NCI-H460 (cell line): ENCODE results near the gene COX7A2L. TPM values are rescaled to one million over a fixed set of nuclear protein-coding genes. Genes with fewer than 3 reads are reported as not detected.

ENCODE experiments used
- DNase-seq: peaks from one replicate; pipeline ENCODE4 v3.0.0-alpha.2; 2016; ENCODE audit warnings: low read depth; ENCODE audit errors: extremely low read depth
- total RNA-seq: library from RNA; depleted of rRNA; stranded (reverse); fragments of >200 nt; shearing (Covaris generic); gene quantifications from 2 replicates; pipeline ENCODE4 v1.2.3, GENCODE V29; 2014; rRNA removed

COX7A2L gene
- total RNA-seq, 1 experiment from 2014 or later = 294 TPM

DNA sequence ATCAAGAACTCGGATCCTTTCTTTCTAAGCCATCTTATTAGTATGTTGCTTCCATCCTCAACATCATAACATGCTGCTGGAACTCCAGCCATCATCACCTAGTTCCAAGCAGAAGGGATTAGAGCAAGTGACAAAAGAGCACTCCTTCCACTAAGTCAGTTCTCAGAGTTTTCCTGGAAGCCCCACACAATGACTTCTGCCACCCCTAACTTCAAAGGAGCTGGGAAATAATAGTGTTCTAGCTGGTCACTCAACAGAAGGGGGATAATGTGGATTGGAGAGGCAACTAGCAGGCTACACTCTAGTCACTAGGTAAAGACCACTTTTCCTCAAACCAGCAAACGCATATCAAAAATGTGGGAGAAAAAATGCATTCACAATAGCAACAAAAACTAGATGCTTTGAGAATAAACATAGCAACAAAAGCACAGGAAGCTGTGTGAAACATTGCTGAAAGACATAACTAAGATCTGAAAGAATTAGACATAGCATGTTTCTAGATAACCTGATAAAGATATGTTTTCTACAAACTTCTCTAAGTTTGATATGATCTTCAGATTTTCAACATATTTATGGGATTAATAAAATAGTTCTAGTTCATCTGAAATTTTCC lies 39.5 kb downstream of the COX7A2L start:
- no peak for DNase-seq

DNA sequence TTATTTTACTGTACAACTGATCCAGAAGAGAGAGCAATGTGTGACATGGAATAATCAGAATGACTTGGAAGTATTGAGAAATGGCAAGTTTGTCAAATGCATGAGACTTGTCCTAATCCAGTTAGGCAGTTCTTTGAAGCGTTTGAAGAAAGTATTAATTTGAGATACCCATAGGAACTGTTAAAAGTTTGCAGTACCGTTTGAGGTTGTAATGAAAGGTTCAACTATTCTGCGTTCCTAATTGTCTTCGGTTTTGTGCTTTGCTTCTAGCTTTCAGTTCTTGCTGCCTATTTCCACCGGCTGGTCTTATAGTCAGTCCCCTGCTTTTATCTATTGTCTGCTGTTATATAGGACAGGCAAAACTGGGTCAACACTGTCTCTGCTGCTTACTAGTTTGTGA lies 41.8 kb downstream of the COX7A2L start:
- DNase-seq = no peak

DNA sequence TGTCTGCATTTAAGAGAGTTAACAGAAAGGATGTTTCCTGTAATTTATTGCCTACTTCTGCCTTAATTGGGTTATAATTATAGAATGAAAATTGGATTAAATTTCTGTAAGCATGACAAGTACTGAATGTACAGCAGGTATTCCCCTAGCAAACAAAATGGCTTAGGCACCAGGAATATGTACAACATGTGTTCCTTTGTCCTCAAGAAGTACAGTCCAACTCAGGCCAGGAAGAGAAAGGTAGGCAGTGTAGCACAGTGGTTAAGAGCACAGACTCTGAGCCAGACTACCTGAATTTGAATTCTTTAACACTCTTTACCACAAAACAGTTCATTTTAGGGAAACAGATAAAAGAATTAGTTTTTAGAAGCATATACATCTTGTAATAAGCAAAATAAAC lies 43.1 kb downstream of the COX7A2L start:
- DNase-seq = no peak

DNA sequence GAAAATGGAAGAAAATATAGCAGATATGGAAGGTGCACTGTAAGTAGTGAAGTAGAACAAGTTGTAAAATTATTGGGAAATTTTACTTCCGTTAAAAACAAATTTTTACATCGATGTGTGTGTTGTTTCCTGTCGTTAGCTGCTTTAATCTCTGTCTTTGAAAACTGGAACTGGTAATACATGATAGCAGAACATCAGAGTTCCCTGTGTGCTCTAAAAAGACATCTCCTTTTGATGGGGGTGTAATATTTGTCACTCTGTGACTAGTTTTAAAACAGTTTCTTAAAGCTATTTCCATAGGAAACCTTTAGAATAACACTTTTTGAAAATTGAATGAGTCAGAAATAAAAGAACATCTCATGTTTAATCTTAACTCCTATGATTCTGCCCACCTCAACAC lies 43.5 kb downstream of the COX7A2L start:
- DNase-seq = no peak

DNA sequence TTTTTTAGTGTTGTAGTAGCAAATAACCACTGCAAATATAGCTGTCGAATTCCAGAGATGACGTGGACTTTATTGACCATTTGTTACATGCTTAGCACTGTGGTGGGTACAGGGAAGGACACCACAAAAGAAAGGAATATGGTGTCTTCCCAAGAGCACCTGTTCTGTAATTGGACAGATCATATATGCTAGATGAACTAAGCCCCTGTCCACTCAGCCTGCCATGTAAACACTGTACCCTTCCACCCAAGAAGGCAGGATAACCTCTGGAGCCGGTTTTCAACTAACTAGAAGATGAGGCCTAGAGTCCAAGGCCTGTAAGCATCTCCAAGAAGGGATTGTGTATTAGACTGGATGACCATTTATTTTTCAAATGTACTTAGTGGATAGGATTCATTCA lies 44.1 kb downstream of the COX7A2L start:
- DNase-seq = no peak

DNA sequence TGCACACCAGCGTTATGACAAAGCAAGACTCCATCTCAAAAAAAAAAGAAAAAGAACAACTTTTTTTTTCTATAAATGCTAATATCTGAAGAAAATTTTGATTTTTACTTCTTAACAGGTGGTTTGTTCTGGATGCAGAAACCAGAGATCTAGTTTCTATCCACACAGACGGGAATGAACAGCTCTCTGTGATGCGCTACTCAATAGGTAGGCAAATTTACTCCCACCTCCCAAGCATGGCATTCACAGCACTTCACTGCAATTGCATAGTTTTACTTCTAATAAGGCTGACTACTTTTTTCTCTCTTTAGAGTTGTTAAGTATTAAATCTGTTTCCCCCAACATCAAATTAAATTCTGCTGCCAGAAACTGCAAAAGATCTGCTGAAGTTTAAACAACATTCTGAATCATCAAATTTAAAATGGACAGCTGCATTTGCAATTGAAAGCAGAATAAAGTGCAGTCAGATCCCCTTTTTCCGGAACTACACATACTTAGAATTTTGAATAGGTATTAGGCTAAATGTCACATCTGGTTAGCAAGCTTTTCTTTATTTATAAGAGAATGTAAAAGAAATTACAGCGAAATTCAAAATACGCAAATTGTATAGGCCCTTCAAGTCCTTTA lies 45.1 kb downstream of the COX7A2L start:
- no peak for DNase-seq

DNA sequence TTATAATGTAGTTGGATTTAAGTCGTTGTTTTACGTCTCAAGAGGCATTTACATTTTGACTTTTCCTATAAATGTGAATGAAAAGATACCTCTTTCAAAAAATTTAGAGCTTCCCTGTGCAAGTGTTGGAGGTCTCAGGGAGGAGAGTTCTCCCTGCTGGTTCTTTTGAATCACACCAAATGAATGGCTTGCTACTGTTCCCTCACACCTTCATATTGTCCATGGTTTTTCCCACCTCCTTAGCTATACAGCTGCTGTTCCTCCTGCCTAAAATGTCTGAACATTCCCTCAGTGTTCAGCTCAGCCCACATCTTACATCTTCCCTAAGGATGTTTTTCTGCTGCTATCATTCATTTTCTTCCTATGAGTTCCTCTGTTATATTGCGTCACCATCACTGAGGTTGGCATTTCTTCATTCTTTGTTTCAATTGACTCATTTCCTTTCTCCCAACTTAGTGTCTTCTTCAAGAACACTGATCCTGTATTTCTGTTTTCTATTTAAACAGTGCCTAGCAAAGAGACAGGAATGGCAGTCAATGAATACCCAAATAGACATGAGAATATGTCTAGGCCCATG lies 46.0 kb downstream of the COX7A2L start:
- peak; percentile 32 for DNase-seq

DNA sequence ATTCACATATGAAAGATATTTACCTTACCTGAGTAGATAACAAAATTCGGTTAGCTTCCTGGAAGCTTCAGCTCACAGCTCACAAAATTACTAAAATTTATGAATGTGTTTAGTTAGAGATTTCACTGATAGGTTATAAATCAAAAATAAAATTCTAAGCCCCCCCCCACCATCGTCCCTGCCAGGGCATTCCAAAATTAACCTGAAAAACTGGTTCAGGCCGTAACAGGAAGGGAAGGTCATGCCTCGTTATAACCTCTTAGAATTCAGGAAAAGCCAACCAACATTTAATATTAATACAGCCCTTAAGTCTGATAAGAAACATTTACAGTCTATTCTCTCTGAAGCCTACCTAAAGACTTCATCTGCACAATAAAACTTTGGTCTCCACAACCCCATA lies 48.9 kb downstream of the COX7A2L start:
- no peak for DNase-seq

DNA sequence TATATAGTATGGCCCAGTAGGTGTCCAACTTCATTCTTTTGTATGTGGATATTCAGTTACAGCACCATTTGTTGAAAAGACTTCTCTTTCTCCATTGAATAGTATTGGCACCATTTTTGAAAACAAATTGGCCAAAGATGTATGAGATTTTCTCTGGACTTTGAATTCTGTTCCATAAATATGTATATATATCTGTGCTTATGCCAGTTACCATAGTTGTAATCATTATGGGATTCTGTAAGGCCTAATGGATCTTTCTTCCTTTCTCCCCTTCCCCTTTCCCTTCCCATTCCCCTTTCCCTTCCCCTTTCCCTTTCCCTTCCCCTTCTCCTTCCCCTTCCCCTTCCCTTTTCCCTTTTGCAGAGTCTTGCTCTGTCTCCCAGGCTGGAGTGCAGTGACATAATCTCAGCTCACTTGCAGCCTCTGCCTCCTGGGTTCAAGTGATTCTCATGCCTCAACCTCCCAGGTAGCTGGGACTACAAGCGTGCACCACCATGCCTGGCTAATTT lies 51.0 kb downstream of the COX7A2L start:
- no peak for DNase-seq

DNA sequence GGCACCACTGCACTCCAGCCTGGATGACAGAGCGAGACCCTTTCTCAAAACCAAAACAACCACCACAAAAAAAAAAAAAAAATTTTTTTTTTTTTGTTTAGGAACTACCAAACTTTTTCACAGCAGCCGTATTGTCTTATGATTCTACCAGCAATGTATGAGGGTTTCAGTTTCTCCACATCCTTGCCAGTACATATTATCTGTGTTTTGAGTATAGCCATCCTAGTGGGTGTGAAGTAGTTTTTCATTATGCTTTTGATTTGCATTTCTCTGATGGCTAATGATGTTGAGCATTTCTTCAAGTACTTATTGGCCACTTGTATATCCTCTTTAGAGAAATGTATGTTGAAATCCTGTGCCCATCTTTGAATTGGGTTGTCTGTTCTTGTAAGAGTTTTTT lies 51.7 kb downstream of the COX7A2L start:
- DNase-seq = no peak

DNA sequence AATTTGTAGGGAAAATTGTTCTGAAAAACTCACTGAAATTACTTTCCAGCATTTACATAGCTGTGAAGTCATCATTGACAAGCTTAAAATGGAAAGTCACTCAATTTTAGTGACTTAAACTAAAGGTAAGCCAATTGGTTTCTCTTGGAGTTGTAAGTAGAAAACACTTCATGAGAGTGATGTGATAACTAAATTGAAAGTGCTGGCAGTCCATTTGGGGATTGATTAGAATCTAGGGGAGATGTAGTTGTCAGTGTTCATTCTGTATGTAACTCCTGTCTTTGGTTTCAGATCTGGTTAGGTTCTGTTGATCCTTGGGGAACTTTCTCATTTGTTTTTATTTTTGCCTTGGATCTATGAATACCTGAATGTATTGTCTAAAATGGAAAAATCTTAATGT lies 53.8 kb downstream of the COX7A2L start:
- DNase-seq = no peak

DNA sequence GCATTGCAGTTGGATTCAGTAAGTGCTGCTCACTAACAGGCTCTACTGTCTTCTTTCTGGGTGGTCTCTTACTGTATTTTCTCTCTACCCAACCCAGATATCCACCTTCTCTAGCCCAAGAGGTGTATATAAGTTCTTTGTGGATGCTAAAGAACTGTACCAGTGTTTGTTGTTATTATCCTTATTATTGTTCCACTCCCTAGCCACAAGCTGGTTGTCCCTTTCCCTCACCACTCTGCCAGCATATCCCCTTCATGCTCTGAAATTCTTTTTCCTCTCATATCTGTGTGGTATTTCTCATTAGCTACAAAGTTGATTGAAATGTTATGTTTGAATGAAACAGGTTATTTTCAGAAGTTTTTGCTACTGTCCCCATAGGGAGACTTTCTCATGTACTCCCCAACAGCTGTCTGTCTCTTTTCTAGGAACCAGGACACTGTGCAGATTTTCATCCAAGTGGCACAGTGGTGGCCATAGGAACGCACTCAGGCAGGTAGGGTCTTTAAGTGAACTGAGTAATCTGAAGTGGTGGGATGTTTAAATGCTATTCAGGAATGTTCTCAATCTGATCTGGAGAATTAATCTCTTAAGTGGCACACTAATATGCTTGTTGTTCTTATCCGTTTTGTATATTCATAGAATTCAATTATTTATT lies 56.8 kb downstream of the COX7A2L start:
- no peak for DNase-seq

DNA sequence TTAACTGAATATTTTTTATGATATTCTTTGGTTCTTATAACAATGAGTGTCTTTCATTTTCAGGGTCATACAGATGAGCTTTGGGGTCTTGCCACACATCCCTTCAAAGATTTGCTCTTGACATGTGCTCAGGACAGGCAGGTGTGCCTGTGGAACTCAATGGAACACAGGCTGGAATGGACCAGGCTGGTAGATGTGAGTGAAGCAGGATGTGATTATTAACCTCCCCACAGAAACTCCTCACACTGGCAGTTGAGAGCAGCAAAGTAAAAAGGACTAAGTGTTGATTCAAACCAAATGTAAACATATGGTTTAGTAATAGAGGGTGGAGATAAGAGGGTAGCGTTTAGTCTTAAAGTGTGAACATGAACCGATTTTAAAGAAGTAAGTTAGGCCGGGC lies 57.8 kb downstream of the COX7A2L start:
- no peak for DNase-seq

DNA sequence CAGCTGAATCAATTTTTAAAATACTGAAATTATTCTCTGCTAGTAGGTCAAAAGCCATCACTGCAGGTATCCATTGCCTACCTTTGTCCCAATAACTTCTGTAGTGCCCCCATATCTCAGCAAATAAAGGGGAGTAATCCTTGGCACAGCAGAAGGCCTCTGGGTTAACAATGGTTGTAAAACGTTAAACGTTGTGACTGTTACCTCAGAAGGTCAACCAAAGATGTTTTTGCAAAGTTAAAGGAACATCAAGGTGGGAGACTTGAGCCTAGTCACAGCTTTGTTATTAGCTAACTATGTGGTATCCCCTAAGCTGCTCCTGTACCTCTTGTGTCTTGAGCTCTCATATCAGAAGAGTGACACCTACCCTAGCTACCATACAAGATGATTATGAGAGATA lies 60.5 kb downstream of the COX7A2L start:
- no peak for DNase-seq

Other genes with a start within 250 kb of the COX7A2L start
- 36.0 and 36.3 TPM in 2 replicates for gene EML4, start 191.9 kb downstream of the COX7A2L start, total RNA-seq
- gene KCNG3, start 132.8 kb upstream of the COX7A2L start, total RNA-seq = 0.55 and 0.72 TPM in 2 replicates
- 28.5 and 28.9 TPM in 2 replicates for gene MTA3, start 207.4 kb upstream of the COX7A2L start, total RNA-seq